Measurements from ENCODE around the gene DNALI1.
"Not testable (repeated sequence)": the region's sequence is repeated elsewhere in the genome, so short reads cannot be mapped to it uniquely, and the experiment has no call there.

The DNALI1 gene

GRCh38 chr1:37567023-37567422, 10.3 kb downstream of the DNALI1 start:
- no peak overlapping the region for H3K4me3 ChIP-seq (ENCODE audit: low read depth, low read length)
- no peak for TF ChIP-seq CTCF (IDR thresholded peaks at IDR 0.05; ENCODE audit: low read depth, low read length, missing control alignments)
- no peak for DNase-seq (ENCODE audit: low read depth)
- in situ Hi-C loops (cut with HindIII; ENCODE audit: low sequenced_read_pairs) = no loop called here

GRCh38 chr1:37570528-37571334, 14.0 kb downstream of the DNALI1 start:
- DNase-seq (ENCODE audit: low read depth) = no peak
- no peak for TF ChIP-seq CTCF (IDR thresholded peaks at IDR 0.05; ENCODE audit: low read depth, low read length, missing control alignments)
- no peak overlapping the region for H3K4me3 ChIP-seq (ENCODE audit: low read depth, low read length)
- in situ Hi-C loops (cut with HindIII; ENCODE audit: low sequenced_read_pairs) = no loop called here

DNA sequence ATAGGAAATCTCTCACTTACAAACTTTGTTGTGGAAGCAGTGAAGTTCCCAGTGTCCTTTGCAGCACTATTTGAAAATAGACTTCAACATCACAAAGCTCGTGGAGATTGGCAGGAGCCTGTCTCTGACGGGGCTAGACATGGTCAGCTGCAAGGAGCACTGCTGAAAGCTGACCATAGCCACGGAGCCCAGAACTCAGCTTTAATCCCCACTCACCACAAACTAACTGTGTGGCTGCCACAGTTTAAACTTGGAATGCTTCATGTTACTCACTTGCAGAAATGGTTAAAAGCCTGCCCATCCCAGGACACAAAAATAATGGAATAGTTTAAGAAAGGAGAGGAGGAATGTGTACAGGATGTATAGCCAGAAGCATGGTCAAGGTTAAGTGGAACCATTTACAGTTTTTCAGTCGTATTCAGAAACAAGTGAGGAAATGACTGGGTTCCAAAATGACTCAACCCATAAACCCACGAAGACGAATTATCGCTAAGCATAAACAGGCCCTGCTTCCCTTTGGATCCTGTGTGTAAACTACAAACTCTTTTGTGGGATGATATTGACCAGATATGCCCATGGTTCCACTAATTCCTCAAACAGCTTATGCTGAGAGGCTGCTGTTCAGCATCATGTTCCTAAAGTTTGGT, 18.2 kb downstream of the DNALI1 start:
- no peak for TF ChIP-seq CTCF (IDR thresholded peaks at IDR 0.05; ENCODE audit: low read depth, low read length, missing control alignments)
- no peak overlapping the region for H3K4me3 ChIP-seq (ENCODE audit: low read depth, low read length)
- in situ Hi-C loops (cut with HindIII; ENCODE audit: low sequenced_read_pairs) = no loop called here
- DNase-seq (ENCODE audit: low read depth) = peak; percentile 66

- no peak for DNase-seq (ENCODE audit: low read depth)
- no peak overlapping the region for H3K4me3 ChIP-seq (ENCODE audit: low read depth, low read length)
- TF ChIP-seq CTCF (IDR thresholded peaks at IDR 0.05; ENCODE audit: low read depth, low read length, missing control alignments) = no peak
- in situ Hi-C loops (cut with HindIII; ENCODE audit: low sequenced_read_pairs) = no loop called here
Measured at GRCh38 chr1:37575692-37576091, 19.0 kb downstream of the DNALI1 start.

- DNase-seq (ENCODE audit: low read depth); in situ Hi-C loops (cut with HindIII; ENCODE audit: low sequenced_read_pairs); H3K4me3 ChIP-seq (ENCODE audit: low read depth, low read length): not testable (repeated sequence)
Measured at GRCh38 chr1:37584544-37584943, 27.8 kb downstream of the DNALI1 start.

GRCh38 chr1:37588939-37589338, 32.2 kb downstream of the DNALI1 start:
- no peak overlapping the region for H3K4me3 ChIP-seq (ENCODE audit: low read depth, low read length)
- in situ Hi-C loops (cut with HindIII; ENCODE audit: low sequenced_read_pairs) = no loop called here
- TF ChIP-seq CTCF (IDR thresholded peaks at IDR 0.05; ENCODE audit: low read depth, low read length, missing control alignments) = no peak
- no peak for DNase-seq (ENCODE audit: low read depth)

- H3K4me3 ChIP-seq (ENCODE audit: low read depth, low read length) = no peak overlapping the region
- in situ Hi-C loops (cut with HindIII; ENCODE audit: low sequenced_read_pairs) = no loop called here
Measured at GRCh38 chr1:37593726-37594125, 37.0 kb downstream of the DNALI1 start.

More at GRCh38 chr1:37593726-37594125, 37.0 kb downstream of the DNALI1 start:
- no peak for DNase-seq (ENCODE audit: low read depth)
- no peak for TF ChIP-seq CTCF (IDR thresholded peaks at IDR 0.05; ENCODE audit: low read depth, low read length, missing control alignments)

Data from astrocyte of the cerebellum (primary cell).